Measurements from ENCODE around the gene GFRA4.
"Not testable (repeated sequence)": the region's sequence is repeated elsewhere in the genome, so short reads cannot be mapped to it uniquely, and the experiment has no call there.

GFRA4 gene

GRCh38 chr20:3615171-3615840 lies 47.9 kb downstream of the GFRA4 start:
- DNase-seq (ENCODE audit: low read depth) = not testable (repeated sequence)

- DNase-seq (ENCODE audit: low read depth) = no peak
Measured at GRCh38 chr20:3614466-3614865, 48.7 kb downstream of the GFRA4 start.

GRCh38 chr20:3613821-3614440 lies 49.3 kb downstream of the GFRA4 start:
- DNase-seq (ENCODE audit: low read depth) = no peak

- DNase-seq (ENCODE audit: low read depth) = no peak
Measured at GRCh38 chr20:3612795-3613572, 50.2 kb downstream of the GFRA4 start.

- no peak for DNase-seq (ENCODE audit: low read depth)
Measured at GRCh38 chr20:3611901-3612300, 51.3 kb downstream of the GFRA4 start.
